ENCODE data around the gene ADRA2A.

GRCh38 chr10:111103196-111103840 lies 26.5 kb downstream of the ADRA2A start:
- TF ChIP-seq POLR2A (IDR thresholded peaks at IDR 0.05) (no peak), CTCF (IDR thresholded peaks at IDR 0.05) (no peak)
